Epithelial cell of prostate (primary cell): ENCODE results near the gene ADK.
"Not testable (repeated sequence)": the region's sequence is repeated elsewhere in the genome, so short reads cannot be mapped to it uniquely, and the experiment has no call there.

ENCODE experiments used
- DNase-seq: peaks from one replicate; pipeline ENCODE4 v3.0.0-alpha.2; 2011; ENCODE audit warnings: low read depth, low spot score
- H3K27ac ChIP-seq: fragments of 450-650 bp; 2 replicates; pipeline ENCODE4 v1.5.1; 2017; ENCODE audit warnings: mild to moderate bottlenecking

ADK gene

DNA sequence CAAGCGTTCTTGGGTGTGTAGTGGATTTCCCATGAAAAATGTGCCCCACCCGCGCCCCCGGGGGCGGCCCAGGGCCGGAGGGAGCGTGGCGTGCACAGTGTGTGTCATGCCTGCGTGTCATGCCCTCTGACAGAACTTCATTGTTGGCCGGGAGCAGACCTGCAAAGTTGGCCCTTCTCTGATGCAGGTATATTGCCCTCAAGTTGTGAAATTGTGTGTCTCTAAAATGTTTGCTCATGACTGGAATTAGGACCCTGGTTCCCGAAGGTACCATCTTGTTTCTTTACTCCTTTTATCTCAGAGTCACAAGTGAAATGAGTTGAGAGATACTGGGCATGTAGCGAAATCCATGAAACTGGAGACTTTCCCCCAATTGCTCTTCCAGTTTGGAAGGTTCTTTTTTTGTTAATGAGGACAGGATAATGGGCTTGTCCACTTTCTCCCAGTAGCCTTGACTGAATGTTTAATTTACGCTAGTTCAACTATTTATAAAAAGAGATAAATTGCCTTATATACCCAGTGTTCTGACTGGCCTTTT, 26.2 kb downstream of the ADK start:
- peak overlapping the region; percentile 95 for H3K27ac ChIP-seq
- no peak for DNase-seq

DNA sequence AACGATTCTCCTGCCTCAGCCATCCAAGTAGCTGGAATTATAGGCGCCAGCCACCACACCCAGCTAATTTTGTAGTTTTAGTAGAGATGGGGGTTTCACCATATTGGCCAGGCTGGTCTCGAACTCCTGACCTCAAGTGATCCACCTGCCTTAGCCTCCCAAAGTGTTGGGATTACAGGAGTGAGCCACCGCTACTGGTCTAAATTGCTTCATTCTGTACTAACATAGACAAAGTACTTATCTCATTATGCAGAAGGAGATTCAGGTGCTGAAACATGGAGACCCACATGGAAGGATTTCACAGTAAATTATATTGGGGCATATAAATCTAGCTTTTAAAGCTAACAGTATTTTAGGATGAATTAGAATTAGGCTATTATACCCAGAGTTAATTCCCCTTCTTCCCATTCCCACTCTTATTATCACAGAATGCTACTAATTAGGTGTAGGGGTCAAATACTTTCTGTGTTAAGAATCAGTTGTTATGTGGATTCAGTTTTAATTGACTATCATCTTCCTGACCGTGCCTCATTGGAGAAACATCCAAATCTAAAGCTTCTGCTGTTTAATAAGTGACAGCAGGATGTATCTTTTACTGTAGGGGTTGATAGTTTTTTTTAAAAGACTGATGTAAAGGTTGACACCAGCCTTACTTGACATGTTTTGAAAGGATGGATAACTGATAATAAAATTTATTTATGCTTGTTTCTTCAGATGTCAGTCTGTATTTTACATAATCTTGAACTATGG, 27.2 kb downstream of the ADK start:
- peak overlapping the region; percentile 95 for H3K27ac ChIP-seq
- no peak for DNase-seq

DNA sequence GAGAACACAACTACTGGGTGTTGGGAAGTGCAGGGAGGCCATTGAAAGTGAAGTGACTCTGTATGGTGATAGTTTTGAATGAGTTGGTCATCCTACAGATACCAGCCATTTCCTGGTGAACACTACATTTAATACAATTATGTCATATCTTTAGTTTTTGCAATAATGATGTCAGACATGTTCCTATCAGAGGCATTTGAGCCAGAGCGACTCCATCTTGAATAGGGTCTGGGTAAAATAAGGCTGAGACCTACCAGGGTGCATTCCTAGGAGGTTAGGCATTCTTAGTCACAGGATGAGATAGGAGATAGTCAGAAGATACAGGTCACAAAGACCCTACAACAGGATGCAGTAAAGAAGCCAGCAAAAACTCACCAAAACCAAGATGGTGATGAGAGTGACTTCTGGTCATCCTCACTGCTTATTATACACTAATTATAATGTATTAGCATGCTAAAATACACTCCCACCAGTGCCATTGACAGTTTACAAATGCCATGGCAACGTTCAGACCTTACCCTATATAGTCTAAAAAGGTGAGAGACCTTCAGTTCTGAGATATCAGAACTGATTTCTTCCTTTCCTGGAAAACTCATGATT, 28.2 kb downstream of the ADK start:
- no peak for DNase-seq
- H3K27ac ChIP-seq: peak overlapping the region; percentile 95

- H3K27ac ChIP-seq: peak overlapping the region; percentile 97
- no peak for DNase-seq
These were observed 35.7 kb downstream of the ADK start for GRCh38 chr10:74186678-74187077.

- H3K27ac ChIP-seq: peak overlapping the region; percentile 97
- DNase-seq: no peak
These were observed 36.2 kb downstream of the ADK start for GRCh38 chr10:74187237-74187636.

GRCh38 chr10:74188617-74189016, 37.6 kb downstream of the ADK start:
- peak overlapping the region; percentile 97 for H3K27ac ChIP-seq
- DNase-seq: not testable (repeated sequence)

DNA sequence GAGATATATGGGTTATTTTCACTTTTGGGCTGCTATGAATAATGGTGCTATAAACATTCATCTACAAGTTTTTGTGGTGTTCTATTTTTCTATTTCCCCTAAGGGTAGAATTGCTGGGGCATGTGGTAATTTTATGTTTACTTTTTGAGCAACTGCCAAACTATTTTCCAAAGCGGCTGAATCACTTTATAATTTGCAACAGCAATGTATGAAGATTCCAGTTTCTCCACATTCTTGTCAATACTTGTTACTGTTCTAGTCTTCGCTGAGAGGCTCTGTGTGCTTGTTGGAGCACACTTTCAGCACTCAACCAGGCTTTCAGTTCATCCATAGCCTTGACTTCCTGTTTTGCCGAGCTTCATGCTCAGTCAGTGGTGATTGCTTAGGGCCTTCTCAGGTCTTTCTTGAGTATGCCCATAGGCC, 39.0 kb downstream of the ADK start:
- peak; percentile 94 for DNase-seq
- peak overlapping the region; percentile 97 for H3K27ac ChIP-seq

- peak overlapping the region; percentile 97 for H3K27ac ChIP-seq
- DNase-seq: no peak
These were observed 39.5 kb downstream of the ADK start for GRCh38 chr10:74190494-74190893.

- H3K27ac ChIP-seq: peak overlapping the region; percentile 97
- DNase-seq: no peak
These were observed 43.5 kb downstream of the ADK start for GRCh38 chr10:74194545-74194944.

DNA sequence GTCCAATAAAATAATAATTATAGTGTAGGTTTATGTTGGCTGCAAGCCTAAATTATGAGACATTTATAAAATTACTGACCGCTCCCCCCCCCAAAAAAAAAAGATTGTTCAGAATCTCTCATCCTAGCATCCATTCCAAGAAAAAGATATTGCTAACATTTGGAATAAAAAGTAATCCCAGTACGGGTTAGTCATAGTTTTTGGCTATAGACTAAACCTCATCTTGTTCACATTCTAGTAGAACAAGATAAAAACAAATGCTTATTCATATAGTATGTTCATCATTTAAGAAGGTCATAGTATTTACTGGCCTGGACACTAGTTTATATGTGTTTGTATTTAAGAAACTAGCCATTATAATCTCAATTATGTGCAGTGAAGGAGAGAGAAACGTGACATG, 44.0 kb downstream of the ADK start:
- H3K27ac ChIP-seq: peak overlapping the region; percentile 97
- no peak for DNase-seq

GRCh38 chr10:74199315-74199714, 48.3 kb downstream of the ADK start:
- no peak overlapping the region for H3K27ac ChIP-seq
- DNase-seq: no peak

- DNase-seq: no peak
- H3K27ac ChIP-seq: no peak overlapping the region
These were observed 51.3 kb downstream of the ADK start for GRCh38 chr10:74202356-74202755.

DNA sequence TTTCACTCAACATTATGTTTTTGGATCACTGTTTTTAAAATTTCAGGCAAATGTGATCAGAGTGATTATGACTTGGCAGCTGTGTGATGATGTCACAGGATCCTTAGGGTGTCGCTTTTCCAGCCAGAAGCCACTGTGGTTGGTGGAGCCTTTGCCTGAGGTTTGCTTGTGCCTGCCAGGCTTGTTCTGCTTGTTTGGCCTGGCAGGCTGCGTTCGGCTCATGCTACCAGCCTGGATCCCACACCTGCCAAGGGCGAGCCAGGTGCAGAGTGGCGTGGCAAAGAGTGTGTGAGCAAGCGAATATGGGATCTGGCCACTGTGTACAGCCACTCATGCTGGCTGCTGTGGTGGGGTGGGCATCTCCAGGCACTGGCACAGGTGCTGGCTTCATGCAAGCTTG, 55.7 kb downstream of the ADK start:
- DNase-seq: peak; percentile 53
- H3K27ac ChIP-seq: peak overlapping the region; percentile 58

- H3K27ac ChIP-seq: peak overlapping the region; percentile 58
These were observed 56.9 kb downstream of the ADK start for GRCh38 chr10:74207691-74208480.

DNA sequence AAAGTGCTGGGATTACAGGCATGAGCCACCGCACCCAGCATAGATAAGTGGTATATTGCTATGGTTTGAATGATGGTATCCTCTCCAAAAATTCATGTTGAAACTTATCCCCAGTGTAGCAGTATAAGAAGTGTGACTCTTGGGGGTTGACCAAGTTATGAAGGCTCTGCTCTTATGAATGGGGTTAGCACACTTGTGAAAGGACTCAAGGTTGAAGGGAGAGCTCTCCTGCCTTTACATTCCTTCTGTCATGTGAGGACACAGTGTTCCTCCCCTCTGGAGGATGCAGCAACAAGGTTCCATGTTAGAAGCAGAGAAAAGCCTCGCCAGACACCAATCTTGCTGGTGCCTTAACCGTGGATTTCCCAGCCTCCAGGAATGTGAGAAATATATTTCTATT, 58.0 kb downstream of the ADK start:
- H3K27ac ChIP-seq: no peak overlapping the region
- DNase-seq: no peak

More at GRCh38 chr10:74207691-74208480, 56.9 kb downstream of the ADK start:
- DNase-seq: no peak

DNA sequence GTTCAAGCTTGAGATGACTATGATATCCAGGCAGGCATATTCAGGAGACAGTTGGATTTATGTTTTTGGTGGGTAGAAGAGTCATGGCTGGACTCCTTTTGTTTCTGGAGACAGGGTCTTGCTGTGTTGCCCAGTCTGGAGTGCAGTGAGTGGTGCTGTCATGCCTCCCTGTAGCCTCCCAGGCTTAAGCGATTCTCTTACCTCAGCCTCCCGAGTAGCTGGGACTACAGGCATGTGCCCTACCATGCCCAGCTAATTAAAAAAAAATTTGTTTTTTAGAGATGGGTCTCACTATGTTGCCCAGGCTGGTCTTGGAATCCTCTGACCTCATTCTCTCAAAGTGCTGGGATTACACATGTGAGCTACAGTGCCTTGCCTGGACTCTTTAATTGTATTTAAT, 62.0 kb downstream of the ADK start:
- no peak for DNase-seq
- peak overlapping the region; percentile 47 for H3K27ac ChIP-seq

DNA sequence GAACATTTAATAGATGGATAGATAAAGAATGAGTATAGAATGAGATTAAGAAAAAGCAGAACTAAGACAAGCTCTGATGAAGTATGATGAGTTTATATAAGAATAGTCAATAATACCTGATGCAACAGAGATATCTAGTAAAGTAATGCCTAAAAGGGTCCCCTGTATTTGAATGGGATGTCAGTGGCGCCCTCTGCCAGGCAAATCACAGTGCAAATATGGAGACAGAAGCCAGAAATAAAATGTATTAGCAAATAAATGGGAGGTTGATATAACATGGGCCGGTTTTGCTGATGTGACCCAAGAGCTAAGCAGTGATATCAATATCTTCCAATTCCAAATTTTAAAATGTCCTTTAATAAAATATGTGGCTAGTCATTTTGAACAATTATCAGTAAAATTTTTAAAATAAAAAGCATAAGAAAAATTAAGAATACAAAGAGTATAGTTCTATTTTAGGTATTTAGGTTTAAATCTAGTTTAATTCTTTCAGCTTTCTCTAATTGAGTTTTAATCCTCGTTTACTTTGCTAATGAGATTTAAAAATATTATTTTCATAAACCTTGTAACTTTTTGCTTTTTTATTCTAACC, 62.6 kb downstream of the ADK start:
- H3K27ac ChIP-seq: peak overlapping the region; percentile 47
- DNase-seq: no peak

DNA sequence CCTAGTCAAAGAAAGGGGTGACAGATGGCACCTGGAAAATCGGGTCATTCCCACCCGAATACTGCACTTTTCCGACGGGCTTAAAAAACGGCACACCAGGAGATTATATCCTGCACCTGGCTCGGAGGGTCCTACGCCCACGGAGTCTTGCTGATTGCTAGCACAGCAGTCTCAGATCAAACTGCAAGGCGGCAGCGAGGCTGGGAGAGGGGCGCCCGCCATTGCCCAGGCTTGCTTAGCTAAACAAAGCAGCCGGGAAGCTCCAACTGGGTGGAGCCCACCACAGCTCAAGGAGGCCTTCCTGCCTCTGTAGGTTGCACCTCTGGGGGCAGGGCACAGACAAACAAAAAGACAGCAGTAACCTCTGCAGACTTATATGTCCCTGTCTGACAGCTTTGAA, 66.1 kb downstream of the ADK start:
- not testable (repeated sequence) for DNase-seq, H3K27ac ChIP-seq

- H3K27ac ChIP-seq: peak overlapping the region; percentile 95
- DNase-seq: not testable (repeated sequence)
These were observed 71.4 kb downstream of the ADK start for GRCh38 chr10:74222467-74222866.

DNA sequence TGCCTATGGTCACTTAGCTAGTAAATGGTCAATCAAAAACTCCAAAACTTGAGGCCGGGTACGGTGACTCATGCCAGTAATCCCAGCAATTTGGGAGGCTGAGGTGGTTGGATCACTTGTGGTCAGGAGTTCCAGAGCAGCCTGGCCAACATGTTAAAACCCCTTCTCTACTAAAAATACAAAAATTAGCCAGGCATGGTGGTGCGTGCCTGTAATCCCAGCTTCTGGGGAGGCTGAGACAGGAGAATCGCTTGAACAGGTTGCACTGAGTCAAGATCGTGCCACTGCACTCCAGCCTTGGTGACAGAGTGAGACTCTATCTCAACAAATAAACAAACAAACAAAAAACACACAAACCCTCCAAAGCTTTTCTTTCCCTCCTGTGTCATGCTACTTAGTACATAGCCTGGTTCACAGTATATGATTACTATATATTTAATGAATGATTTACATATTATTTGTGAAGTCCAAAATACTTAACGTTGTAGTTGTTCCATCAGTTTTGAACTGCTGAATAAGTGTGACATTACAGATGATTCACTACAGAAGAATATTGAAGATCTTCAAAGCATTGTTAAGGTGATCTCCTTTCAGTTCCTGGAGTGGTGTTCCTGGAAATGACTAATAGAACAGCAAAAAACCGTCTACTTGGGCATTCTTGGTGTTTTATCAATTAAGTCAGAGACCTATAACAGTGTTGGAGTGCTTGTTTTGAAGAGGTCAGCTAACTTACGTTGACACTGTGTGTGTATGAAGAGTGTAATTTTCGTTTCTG, 72.9 kb downstream of the ADK start:
- H3K27ac ChIP-seq: peak overlapping the region; percentile 95
- peak; percentile 46 for DNase-seq
